Measurements from ENCODE around the gene GP5. TPM values are rescaled to one million over a fixed set of nuclear protein-coding genes. Genes with fewer than 3 reads are reported as not detected.

Gene GP5
- total RNA-seq, 1 experiment from 2014 or later, result not detected

DNA sequence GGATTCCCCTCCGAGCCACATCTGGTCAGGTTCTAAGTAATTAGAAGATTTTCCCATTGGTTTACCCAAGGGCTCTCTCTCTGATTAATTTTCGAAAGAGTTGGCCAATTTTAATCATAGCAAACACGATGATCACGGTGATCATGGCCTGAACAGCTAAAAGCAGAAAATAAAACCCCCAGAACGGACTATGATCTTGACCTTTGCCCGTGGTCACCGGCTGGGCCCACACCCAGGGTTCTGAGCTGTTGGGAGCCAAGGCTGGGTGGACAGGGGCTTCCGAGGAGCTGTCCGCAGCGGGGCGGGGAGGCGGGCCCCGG lies 2.6 kb downstream of the GP5 start:
- no peaks in the 10 kb centered on the region for H4K20me1 ChIP-seq (ENCODE audit: insufficient read depth)
- H3K27me3 ChIP-seq (ENCODE audit: insufficient read depth, low read depth), result 0 out of 2 replicates have a peak, but pooled peaks cover under 1% of the 10 kb centered on the region
- no peak overlapping the region for H3K4me3 ChIP-seq
- no peaks in the 10 kb centered on the region for H3K79me2 ChIP-seq (ENCODE audit: low read depth)
- H3K36me3 ChIP-seq (ENCODE audit: low read depth), result no peaks in the 10 kb centered on the region
- H3K4me2 ChIP-seq, result no peak overlapping the region
- intact Hi-C loops (cut with micrococcal nuclease; ENCODE audit: unreplicated experiment), result no loop called here
- no peak overlapping the region for H3K27ac ChIP-seq
- H3K9me3 ChIP-seq (ENCODE audit: insufficient read depth, low read depth), result no peaks in the 10 kb centered on the region
- BruUV-seq (replicated peaks), result no TSS peak
- no peaks in the 10 kb centered on the region for H3K4me1 ChIP-seq (replicated peaks; ENCODE audit: insufficient read depth)
- DNase-seq, result no peak
- CTCF ChIA-PET, result no interaction called here
- no peak for TF ChIP-seq EZH2 (IDR thresholded peaks at IDR 0.05; ENCODE audit: low read depth)
- TF ChIP-seq, protein P1, sequence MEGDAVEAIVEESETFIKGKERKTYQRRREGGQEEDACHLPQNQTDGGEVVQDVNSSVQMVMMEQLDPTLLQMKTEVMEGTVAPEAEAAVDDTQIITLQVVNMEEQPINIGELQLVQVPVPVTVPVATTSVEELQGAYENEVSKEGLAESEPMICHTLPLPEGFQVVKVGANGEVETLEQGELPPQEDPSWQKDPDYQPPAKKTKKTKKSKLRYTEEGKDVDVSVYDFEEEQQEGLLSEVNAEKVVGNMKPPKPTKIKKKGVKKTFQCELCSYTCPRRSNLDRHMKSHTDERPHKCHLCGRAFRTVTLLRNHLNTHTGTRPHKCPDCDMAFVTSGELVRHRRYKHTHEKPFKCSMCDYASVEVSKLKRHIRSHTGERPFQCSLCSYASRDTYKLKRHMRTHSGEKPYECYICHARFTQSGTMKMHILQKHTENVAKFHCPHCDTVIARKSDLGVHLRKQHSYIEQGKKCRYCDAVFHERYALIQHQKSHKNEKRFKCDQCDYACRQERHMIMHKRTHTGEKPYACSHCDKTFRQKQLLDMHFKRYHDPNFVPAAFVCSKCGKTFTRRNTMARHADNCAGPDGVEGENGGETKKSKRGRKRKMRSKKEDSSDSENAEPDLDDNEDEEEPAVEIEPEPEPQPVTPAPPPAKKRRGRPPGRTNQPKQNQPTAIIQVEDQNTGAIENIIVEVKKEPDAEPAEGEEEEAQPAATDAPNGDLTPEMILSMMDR (conservative IDR thresholded peaks at IDR 0.05), result no peak
- H3K9me2 ChIP-seq (ENCODE audit: insufficient read depth), result no peaks in the 10 kb centered on the region
- POLR2A ChIA-PET (ENCODE audit: unreplicated experiment), result interaction anchor here (0.5 kb wide), 1 partner anchor 864 kb away, joined by 4 read pairs; no protein-coding TSS in a partner anchor
- H3F3A ChIP-seq (ENCODE audit: insufficient read depth, low read depth), result peaks cover 8% of the 10 kb centered on the region; the same call in 1 of the 2 replicates
- no peak overlapping the region for H2AFZ ChIP-seq

GRCh38 chr3:194395778-194396538 lies 3.1 kb downstream of the GP5 start:
- no TSS peak for BruUV-seq (replicated peaks)
- Histone ChIP-seq H3K27me3 (ENCODE audit: insufficient read depth, low read depth) (peaks cover 5% of the 10 kb centered on the region; the same call in 1 of the 2 replicates), H3K4me2 (no peak overlapping the region), H3K27ac (no peak overlapping the region), H2AFZ (no peak overlapping the region), H3K4me3 (no peak overlapping the region), H3K9me2 (ENCODE audit: insufficient read depth) (no peaks in the 10 kb centered on the region), H3F3A (ENCODE audit: insufficient read depth, low read depth) (peaks cover 5% of the 10 kb centered on the region; the same call in 1 of the 2 replicates), H3K4me1 (replicated peaks; ENCODE audit: insufficient read depth) (no peaks in the 10 kb centered on the region), H3K9me3 (ENCODE audit: insufficient read depth, low read depth) (0 out of 2 replicates have a peak, but pooled peaks cover 2% of the 10 kb centered on the region), H3K36me3 (ENCODE audit: low read depth) (no peaks in the 10 kb centered on the region), H3K79me2 (ENCODE audit: low read depth) (no peaks in the 10 kb centered on the region), H4K20me1 (ENCODE audit: insufficient read depth) (no peaks in the 10 kb centered on the region)
- no peak for DNase-seq
- TF ChIP-seq, protein P1 (conservative IDR thresholded peaks at IDR 0.05), result no peak
- no peak for TF ChIP-seq EZH2 (IDR thresholded peaks at IDR 0.05; ENCODE audit: low read depth)
- ChIA-PET CTCF (no interaction called here), POLR2A (ENCODE audit: unreplicated experiment) (no interaction called here)
- intact Hi-C loops (cut with micrococcal nuclease; ENCODE audit: unreplicated experiment), result no loop called here

- H3K27ac ChIP-seq, result no peak overlapping the region
- intact Hi-C loops (cut with micrococcal nuclease; ENCODE audit: unreplicated experiment), result no loop called here
- CTCF ChIA-PET, result interaction anchor here (1.4 kb wide), 1 partner anchor 10 kb away, joined by 3 read pairs; no protein-coding TSS in a partner anchor
- no peaks in the 10 kb centered on the region for H3K36me3 ChIP-seq (ENCODE audit: low read depth)
- H3K4me3 ChIP-seq, result no peak overlapping the region
- H3K4me2 ChIP-seq, result no peak overlapping the region
- H3K9me2 ChIP-seq (ENCODE audit: insufficient read depth), result no peaks in the 10 kb centered on the region
- DNase-seq, result no peak
- POLR2A ChIA-PET (ENCODE audit: unreplicated experiment), result interaction anchor here (0.6 kb wide), 2 partner anchors 15 to 38 kb away, joined by 3 to 18 read pairs; no protein-coding TSS in a partner anchor
- no TSS peak for BruUV-seq (replicated peaks)
- H2AFZ ChIP-seq, result no peak overlapping the region
- H4K20me1 ChIP-seq (ENCODE audit: insufficient read depth), result no peaks in the 10 kb centered on the region
- H3K4me1 ChIP-seq (replicated peaks; ENCODE audit: insufficient read depth), result no peaks in the 10 kb centered on the region
- H3K9me3 ChIP-seq (ENCODE audit: insufficient read depth, low read depth), result 0 out of 2 replicates have a peak, but pooled peaks cover 9% of the 10 kb centered on the region
- TF ChIP-seq, protein P1 (conservative IDR thresholded peaks at IDR 0.05), result no peak
- no peak for TF ChIP-seq EZH2 (IDR thresholded peaks at IDR 0.05; ENCODE audit: low read depth)
- H3K79me2 ChIP-seq (ENCODE audit: low read depth), result no peaks in the 10 kb centered on the region
- H3K27me3 ChIP-seq (ENCODE audit: insufficient read depth, low read depth), result peaks cover 13% of the 10 kb centered on the region; the same call in 1 of the 2 replicates
- peaks cover 5% of the 10 kb centered on the region; the same call in 1 of the 2 replicates for H3F3A ChIP-seq (ENCODE audit: insufficient read depth, low read depth)
Measured at GRCh38 chr3:194395212-194395611, 3.9 kb downstream of the GP5 start.
